ENCODE results near the gene RAP1GAP. TPM values are rescaled to one million over a fixed set of nuclear protein-coding genes. Genes with fewer than 3 reads are reported as not detected.

Gene RAP1GAP
- total RNA-seq, 2 experiments from 2014 or later, result not detected

- CTCF ChIA-PET (ENCODE audit: unreplicated experiment), result no interaction called here
- intact Hi-C loops (cut with micrococcal nuclease; ENCODE audit: unreplicated experiment), result no loop called here
- Histone ChIP-seq H3K27ac (ENCODE audit: low read depth, low read length, poor library complexity, severe bottlenecking) (no peak overlapping the region), H3K9me2 (ENCODE audit: insufficient read depth, low read length) (no peaks in the 10 kb centered on the region), H3K79me2 (ENCODE audit: insufficient read depth, low read depth, low read length) (no peaks in the 10 kb centered on the region), H3K36me3 (ENCODE audit: insufficient read depth, low read length) (peaks cover 73% of the 10 kb centered on the region), H3K4me2 (ENCODE audit: low read length) (no peak overlapping the region), H4K20me1 (ENCODE audit: insufficient read depth, low read length) (no peaks in the 10 kb centered on the region), H2AFZ (ENCODE audit: low read length) (no peak overlapping the region), H3K4me3 (ENCODE audit: low read depth, low read length, poor library complexity, severe bottlenecking) (no peak overlapping the region), H3K9me3 (ENCODE audit: low read length) (no peaks in the 10 kb centered on the region), H3K4me1 (ENCODE audit: insufficient read depth, low read length, poor library complexity, severe bottlenecking) (no peaks in the 10 kb centered on the region)
- POLR2A ChIA-PET, result no interaction called here
- BruUV-seq (replicated peaks), result no TSS peak
- TF ChIP-seq EZH2phosphoT487 (IDR thresholded peaks at IDR 0.05; ENCODE audit: borderline replicate concordance, low read depth, low read length) (no peak), CTCF (conservative IDR thresholded peaks at IDR 0.05; ENCODE audit: low read length) (no peak)
- no peak for DNase-seq (ENCODE audit: low spot score)
Measured at GRCh38 chr1:21696931-21697330, 27.8 kb upstream of the RAP1GAP start.

- Histone ChIP-seq H4K20me1 (ENCODE audit: insufficient read depth, low read length) (no peaks in the 10 kb centered on the region), H3K79me2 (ENCODE audit: insufficient read depth, low read depth, low read length) (no peaks in the 10 kb centered on the region), H3K27ac (ENCODE audit: low read depth, low read length, poor library complexity, severe bottlenecking) (no peak overlapping the region), H3K4me2 (ENCODE audit: low read length) (no peak overlapping the region), H3K4me1 (ENCODE audit: insufficient read depth, low read length, poor library complexity, severe bottlenecking) (no peaks in the 10 kb centered on the region), H3K4me3 (ENCODE audit: low read depth, low read length, poor library complexity, severe bottlenecking) (no peak overlapping the region), H3K36me3 (ENCODE audit: insufficient read depth, low read length) (peaks cover 76% of the 10 kb centered on the region), H2AFZ (ENCODE audit: low read length) (no peak overlapping the region), H3K9me2 (ENCODE audit: insufficient read depth, low read length) (no peaks in the 10 kb centered on the region), H3K9me3 (ENCODE audit: low read length) (no peaks in the 10 kb centered on the region)
- CTCF ChIA-PET (ENCODE audit: unreplicated experiment), result no interaction called here
- no peak for DNase-seq (ENCODE audit: low spot score)
- intact Hi-C loops (cut with micrococcal nuclease; ENCODE audit: unreplicated experiment), result no loop called here
- TF ChIP-seq CTCF (conservative IDR thresholded peaks at IDR 0.05; ENCODE audit: low read length) (no peak), EZH2phosphoT487 (IDR thresholded peaks at IDR 0.05; ENCODE audit: borderline replicate concordance, low read depth, low read length) (no peak)
- POLR2A ChIA-PET, result no interaction called here
- no TSS peak for BruUV-seq (replicated peaks)
Measured at GRCh38 chr1:21693732-21694131, 24.6 kb upstream of the RAP1GAP start.

GRCh38 chr1:21691739-21692138, 22.6 kb upstream of the RAP1GAP start:
- no peak for DNase-seq (ENCODE audit: low spot score)
- BruUV-seq (replicated peaks), result no TSS peak
- Histone ChIP-seq H3K4me1 (ENCODE audit: insufficient read depth, low read length, poor library complexity, severe bottlenecking) (no peaks in the 10 kb centered on the region), H3K9me3 (ENCODE audit: low read length) (peaks cover 1% of the 10 kb centered on the region; the same call in 1 of the 2 replicates), H3K79me2 (ENCODE audit: insufficient read depth, low read depth, low read length) (no peaks in the 10 kb centered on the region), H3K4me2 (ENCODE audit: low read length) (no peak overlapping the region), H4K20me1 (ENCODE audit: insufficient read depth, low read length) (no peaks in the 10 kb centered on the region), H3K9me2 (ENCODE audit: insufficient read depth, low read length) (no peaks in the 10 kb centered on the region), H3K36me3 (ENCODE audit: insufficient read depth, low read length) (peaks cover 84% of the 10 kb centered on the region), H3K27ac (ENCODE audit: low read depth, low read length, poor library complexity, severe bottlenecking) (no peak overlapping the region), H2AFZ (ENCODE audit: low read length) (no peak overlapping the region), H3K4me3 (ENCODE audit: low read depth, low read length, poor library complexity, severe bottlenecking) (no peak overlapping the region)
- TF ChIP-seq CTCF (conservative IDR thresholded peaks at IDR 0.05; ENCODE audit: low read length), result no peak
- no peak for TF ChIP-seq EZH2phosphoT487 (IDR thresholded peaks at IDR 0.05; ENCODE audit: borderline replicate concordance, low read depth, low read length)
- POLR2A ChIA-PET, result no interaction called here
- CTCF ChIA-PET (ENCODE audit: unreplicated experiment), result no interaction called here
- intact Hi-C loops (cut with micrococcal nuclease; ENCODE audit: unreplicated experiment), result no loop called here
